ENCODE results near the gene RASGRF1. TPM values are rescaled to one million over a fixed set of nuclear protein-coding genes. Genes with fewer than 3 reads are reported as not detected.

RASGRF1 gene
- total and polyA plus RNA-seq, 2 experiments from 2014 or later, result 0.05 to 0.24 TPM

- Mint-ChIP-seq H3K27ac (no peak overlapping the region), H3K27me3 (ENCODE audit: insufficient read depth, low read depth, poor library complexity) (peaks cover 3% of the 10 kb centered on the region), H3K36me3 (ENCODE audit: low read depth) (no peaks in the 10 kb centered on the region), H3K9me3 (no peaks in the 10 kb centered on the region; the same call in 2 of the 3 replicates), H3K4me1 (no peaks in the 10 kb centered on the region), H3K4me3 (no peak overlapping the region)
- no peak overlapping the region for H3K27ac ChIP-seq (ENCODE audit: low read depth)
- no peaks in the 10 kb centered on the region for H3K4me1 ChIP-seq (ENCODE audit: insufficient read depth)
- H3K4me3 ChIP-seq, result no peak overlapping the region
- no peaks in the 10 kb centered on the region for H3K27me3 ChIP-seq (ENCODE audit: insufficient read depth)
- H4K20me1 ChIP-seq (replicated peaks; ENCODE audit: insufficient read depth), result no peaks in the 10 kb centered on the region
- H3K79me2 ChIP-seq (replicated peaks; ENCODE audit: insufficient read depth), result no peaks in the 10 kb centered on the region
- no peak overlapping the region for H3K4me2 ChIP-seq
- no peaks in the 10 kb centered on the region for H3F3A ChIP-seq (replicated peaks; ENCODE audit: low read depth)
- no peaks in the 10 kb centered on the region for H3K9me2 ChIP-seq (ENCODE audit: insufficient read depth)
- no peak overlapping the region for H2AFZ ChIP-seq
- TF ChIP-seq STAT1 (IDR thresholded peaks at IDR 0.05; ENCODE audit: unreplicated experiment), result no peak
- TF ChIP-seq EZH2 (IDR thresholded peaks at IDR 0.05; ENCODE audit: low read depth, unreplicated experiment), result no peak
- TF ChIP-seq ZNF331 (CRISPR knock-in tag; IDR thresholded peaks at IDR 0.05; ENCODE audit: low read depth), result no peak
- TF ChIP-seq JUNB (IDR thresholded peaks at IDR 0.05; ENCODE audit: unreplicated experiment), result no peak
- TF ChIP-seq NANOG (IDR thresholded peaks at IDR 0.05; ENCODE audit: borderline replicate concordance), result no peak
- TF ChIP-seq POLR2AphosphoS5 (IDR thresholded peaks at IDR 0.05; ENCODE audit: low read depth), result no peak
- no peak for TF ChIP-seq REST (IDR thresholded peaks at IDR 0.05; ENCODE audit: unreplicated experiment)
- no peak for TF ChIP-seq CREB1 (CRISPR knock-in tag; IDR thresholded peaks at IDR 0.05; ENCODE audit: low read depth)
- TF ChIP-seq ZNF114 (CRISPR knock-in tag; IDR thresholded peaks at IDR 0.05), result no peak
- no peak for TF ChIP-seq ETS1 (IDR thresholded peaks at IDR 0.05)
- no peak for TF ChIP-seq ZNF462 (CRISPR knock-in tag; IDR thresholded peaks at IDR 0.05)
- TF ChIP-seq CTCF (conservative IDR thresholded peaks at IDR 0.05; ENCODE audit: low read depth in 2 of 2), result no peak
- no peak for TF ChIP-seq EZH2phosphoT487 (IDR thresholded peaks at IDR 0.05; ENCODE audit: unreplicated experiment)
- H3K36me3 ChIP-seq (ENCODE audit: insufficient read depth), result no peaks in the 10 kb centered on the region
- no peak for ATAC-seq
- no peak for DNase-seq (ENCODE audit: low spot score)
Observed at GRCh38 chr15:79071901-79072300, 18.7 kb downstream of the RASGRF1 start.

Measured in GM23338 (cell line).